GM19023 (cell line): ENCODE results near the gene OTOGL.
"Not testable (repeated sequence)": the region's sequence is repeated elsewhere in the genome, so short reads cannot be mapped to it uniquely, and the experiment has no call there.

ENCODE experiments used
- ATAC-seq: cut with Tn5 transposase; IDR thresholded peaks from one replicate; pipeline ENCODE4 v1.9.1; 2021; ENCODE audit warnings: mild to moderate bottlenecking, moderate library complexity; ENCODE audit not compliant: unreplicated experiment

OTOGL gene

GRCh38 chr12:80184926-80185325, 85.6 kb downstream of the OTOGL start:
- no peak for ATAC-seq

- ATAC-seq, result peak; percentile 66
Measured at GRCh38 chr12:80186727-80187217, 87.4 kb downstream of the OTOGL start.

GRCh38 chr12:80187660-80188090, 88.3 kb downstream of the OTOGL start:
- no peak for ATAC-seq

- no peak for ATAC-seq
Measured at GRCh38 chr12:80188576-80188975, 89.2 kb downstream of the OTOGL start.

GRCh38 chr12:80189241-80189640, 89.9 kb downstream of the OTOGL start:
- ATAC-seq, result no peak

GRCh38 chr12:80190001-80190400, 90.7 kb downstream of the OTOGL start:
- no peak for ATAC-seq

- ATAC-seq, result no peak
Measured at GRCh38 chr12:80192087-80192486, 92.8 kb downstream of the OTOGL start.

GRCh38 chr12:80193865-80194264, 94.5 kb downstream of the OTOGL start:
- no peak for ATAC-seq

GRCh38 chr12:80195074-80195726, 95.9 kb downstream of the OTOGL start:
- ATAC-seq, result no peak

- no peak for ATAC-seq
Measured at GRCh38 chr12:80195737-80196136, 96.4 kb downstream of the OTOGL start.

- no peak for ATAC-seq
Measured at GRCh38 chr12:80196419-80196818, 97.1 kb downstream of the OTOGL start.

GRCh38 chr12:80198782-80199337, 99.5 kb downstream of the OTOGL start:
- ATAC-seq, result no peak

- no peak for ATAC-seq
Measured at GRCh38 chr12:80199931-80200330, 100.6 kb downstream of the OTOGL start.

GRCh38 chr12:80200414-80200813, 101.1 kb downstream of the OTOGL start:
- ATAC-seq, result no peak

- no peak for ATAC-seq
Measured at GRCh38 chr12:80201908-80202307, 102.6 kb downstream of the OTOGL start.

GRCh38 chr12:80205960-80206359, 106.6 kb downstream of the OTOGL start:
- no peak for ATAC-seq

- no peak for ATAC-seq
Measured at GRCh38 chr12:80208071-80208470, 108.7 kb downstream of the OTOGL start.

- ATAC-seq, result no peak
Measured at GRCh38 chr12:80211671-80212070, 112.3 kb downstream of the OTOGL start.

- ATAC-seq, result no peak
Measured at GRCh38 chr12:80212938-80213645, 113.8 kb downstream of the OTOGL start.

- no peak for ATAC-seq
Measured at GRCh38 chr12:80213871-80214270, 114.5 kb downstream of the OTOGL start.

- ATAC-seq, result no peak
Measured at GRCh38 chr12:80217011-80217535, 117.7 kb downstream of the OTOGL start.

GRCh38 chr12:80218925-80219324, 119.6 kb downstream of the OTOGL start:
- not testable (repeated sequence) for ATAC-seq
